GM12878 (cell line): Measurements from ENCODE around the gene CSK.

Experiments used
- BHLHE40 ChIP-seq, 2 experiments: fragments of 450-650 bp in 1 of 2; IDR thresholded peaks; 2 replicates each; pipeline ENCODE4 v1.6.1; 2011 to 2017; ENCODE audit warnings: low read depth in 2 of 2, borderline replicate concordance in 1 of 2, improper control_type of control experiment in 1 of 2, low read length in 1 of 2, mild to moderate bottlenecking in 1 of 2
- CBFB ChIP-seq: IDR thresholded peaks from 2 replicates; pipeline ENCODE4 v1.6.1; 2016; ENCODE audit warnings: antibody characterized with exemption, low read depth
- CEBPB ChIP-seq, 2 experiments: fragments of 150-350 bp in 1 of 2; IDR thresholded peaks; 2 replicates each; pipeline ENCODE4 v1.6.1; 2012 to 2014; ENCODE audit warnings: low read depth in 2 of 2, low read length in 2 of 2, borderline replicate concordance in 1 of 2, inconsistent platforms in 1 of 2
- CREM ChIP-seq: IDR thresholded peaks from 2 replicates; pipeline ENCODE4 v1.6.1; 2014; ENCODE audit warnings: antibody characterized with exemption, low read depth
- POLR2A ChIP-seq: IDR thresholded peaks from 2 replicates; pipeline ENCODE4 v1.6.1; 2011; ENCODE audit warnings: low read depth, mild to moderate bottlenecking, low read length
- SIN3A ChIP-seq: IDR thresholded peaks from 2 replicates; pipeline ENCODE4 v1.6.1; 2012; ENCODE audit warnings: low read depth, low read length, improper control_type of control experiment
- SP1 ChIP-seq: IDR thresholded peaks from one replicate; pipeline ENCODE4 v1.6.1; 2011; ENCODE audit warnings: low read depth, low read length
- TCF3 ChIP-seq: IDR thresholded peaks from 2 replicates; pipeline ENCODE4 v1.6.1; 2012; ENCODE audit warnings: low read depth, mild to moderate bottlenecking, low read length, borderline replicate concordance; ENCODE audit not compliant: insufficient read depth
- WRNIP1 ChIP-seq: IDR thresholded peaks from 2 replicates; pipeline ENCODE4 v1.6.1; 2011; ENCODE audit warnings: low read depth, low read length, improper control_type of control experiment, borderline replicate concordance
- ZSCAN29 ChIP-seq: fragments of 450-650 bp; IDR thresholded peaks from 2 replicates; pipeline ENCODE4 v1.6.1; 2017; ENCODE audit warnings: mild to moderate bottlenecking, moderate library complexity
- TF ChIP-seq, protein P1 (sequence below), 3 experiments: IDR thresholded peaks in 2 of 3; conservative IDR thresholded peaks in 1 of 3; 2 replicates each; pipeline ENCODE4 v1.5.1; 2011; ENCODE audit warnings: low read depth in 3 of 3, low read length in 3 of 3, mild to moderate bottlenecking in 3 of 3, control low read depth in 2 of 3, moderate library complexity in 2 of 3, inconsistent platforms in 1 of 3, mixed read lengths in 1 of 3; ENCODE audit not compliant: control insufficient read depth in 2 of 3, insufficient read depth in 1 of 3; ENCODE audit errors: extremely low read depth in 1 of 3
- TF ChIP-seq, protein P2 (sequence below): IDR thresholded peaks from 2 replicates; pipeline ENCODE4 v1.6.1; 2012; ENCODE audit warnings: mild to moderate bottlenecking, low read depth, low read length
- TF ChIP-seq, protein P3 (sequence below): fragments of 450-650 bp; formaldehyde crosslinking; IDR thresholded peaks from 2 replicates; pipeline ENCODE4 v1.5.0; 2022; ENCODE audit warnings: mild to moderate bottlenecking, missing genetic modification characterization

DNA sequence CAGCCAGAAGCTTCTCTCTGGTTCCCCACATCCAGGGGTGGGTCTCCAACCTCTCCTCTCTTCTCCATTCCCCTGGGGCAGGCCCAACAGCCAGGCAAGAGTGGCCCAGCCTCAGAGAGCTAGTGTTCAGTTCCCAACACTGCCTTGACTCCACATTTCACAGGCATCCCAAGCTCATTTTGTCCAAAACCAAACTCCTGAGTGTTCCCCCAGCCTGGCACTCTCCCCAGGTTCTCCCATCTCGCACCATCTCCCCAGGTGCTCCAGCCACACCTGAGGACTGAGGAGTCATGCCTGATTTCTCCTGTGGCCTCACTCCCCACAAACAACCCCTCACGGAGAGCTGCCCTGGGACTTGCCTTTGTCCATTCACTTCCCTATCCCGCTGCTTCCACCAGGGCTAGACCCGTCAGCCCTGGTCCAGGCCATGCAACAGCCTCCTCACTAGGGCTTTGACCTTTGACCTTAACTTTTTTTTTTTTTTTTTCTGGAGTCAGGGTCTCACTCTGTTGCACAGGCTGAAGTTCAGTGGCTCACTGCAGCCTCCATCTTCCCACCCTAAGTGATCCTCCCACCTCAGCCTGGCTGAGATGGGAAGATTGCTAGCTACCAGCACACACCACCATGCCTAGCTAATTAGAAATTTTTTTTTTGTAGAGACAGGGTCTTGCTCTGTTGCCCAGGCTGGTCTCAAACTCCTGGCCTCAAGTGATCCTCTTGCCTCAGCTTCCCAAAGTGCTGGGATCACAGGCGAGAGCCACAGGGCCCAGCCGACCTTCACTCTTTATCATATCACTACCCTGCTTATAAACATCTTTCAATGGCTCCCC lies 3.9 kb upstream of the CSK start:
- no peak for TF ChIP-seq CBFB
- no peak for TF ChIP-seq POLR2A
- TF ChIP-seq, protein P1, sequence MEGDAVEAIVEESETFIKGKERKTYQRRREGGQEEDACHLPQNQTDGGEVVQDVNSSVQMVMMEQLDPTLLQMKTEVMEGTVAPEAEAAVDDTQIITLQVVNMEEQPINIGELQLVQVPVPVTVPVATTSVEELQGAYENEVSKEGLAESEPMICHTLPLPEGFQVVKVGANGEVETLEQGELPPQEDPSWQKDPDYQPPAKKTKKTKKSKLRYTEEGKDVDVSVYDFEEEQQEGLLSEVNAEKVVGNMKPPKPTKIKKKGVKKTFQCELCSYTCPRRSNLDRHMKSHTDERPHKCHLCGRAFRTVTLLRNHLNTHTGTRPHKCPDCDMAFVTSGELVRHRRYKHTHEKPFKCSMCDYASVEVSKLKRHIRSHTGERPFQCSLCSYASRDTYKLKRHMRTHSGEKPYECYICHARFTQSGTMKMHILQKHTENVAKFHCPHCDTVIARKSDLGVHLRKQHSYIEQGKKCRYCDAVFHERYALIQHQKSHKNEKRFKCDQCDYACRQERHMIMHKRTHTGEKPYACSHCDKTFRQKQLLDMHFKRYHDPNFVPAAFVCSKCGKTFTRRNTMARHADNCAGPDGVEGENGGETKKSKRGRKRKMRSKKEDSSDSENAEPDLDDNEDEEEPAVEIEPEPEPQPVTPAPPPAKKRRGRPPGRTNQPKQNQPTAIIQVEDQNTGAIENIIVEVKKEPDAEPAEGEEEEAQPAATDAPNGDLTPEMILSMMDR (IDR thresholded peaks at IDR 0.05 in 2 of 3, conservative IDR thresholded peaks at IDR 0.05 in 1 of 3; ENCODE audit: control insufficient read depth in 2 of 3, extremely low read depth in 1 of 3, insufficient read depth in 1 of 3, low read depth in 3 of 3, low read length in 3 of 3) = no peak
- TF ChIP-seq ZSCAN29 = no peak
- TF ChIP-seq, protein P2, sequence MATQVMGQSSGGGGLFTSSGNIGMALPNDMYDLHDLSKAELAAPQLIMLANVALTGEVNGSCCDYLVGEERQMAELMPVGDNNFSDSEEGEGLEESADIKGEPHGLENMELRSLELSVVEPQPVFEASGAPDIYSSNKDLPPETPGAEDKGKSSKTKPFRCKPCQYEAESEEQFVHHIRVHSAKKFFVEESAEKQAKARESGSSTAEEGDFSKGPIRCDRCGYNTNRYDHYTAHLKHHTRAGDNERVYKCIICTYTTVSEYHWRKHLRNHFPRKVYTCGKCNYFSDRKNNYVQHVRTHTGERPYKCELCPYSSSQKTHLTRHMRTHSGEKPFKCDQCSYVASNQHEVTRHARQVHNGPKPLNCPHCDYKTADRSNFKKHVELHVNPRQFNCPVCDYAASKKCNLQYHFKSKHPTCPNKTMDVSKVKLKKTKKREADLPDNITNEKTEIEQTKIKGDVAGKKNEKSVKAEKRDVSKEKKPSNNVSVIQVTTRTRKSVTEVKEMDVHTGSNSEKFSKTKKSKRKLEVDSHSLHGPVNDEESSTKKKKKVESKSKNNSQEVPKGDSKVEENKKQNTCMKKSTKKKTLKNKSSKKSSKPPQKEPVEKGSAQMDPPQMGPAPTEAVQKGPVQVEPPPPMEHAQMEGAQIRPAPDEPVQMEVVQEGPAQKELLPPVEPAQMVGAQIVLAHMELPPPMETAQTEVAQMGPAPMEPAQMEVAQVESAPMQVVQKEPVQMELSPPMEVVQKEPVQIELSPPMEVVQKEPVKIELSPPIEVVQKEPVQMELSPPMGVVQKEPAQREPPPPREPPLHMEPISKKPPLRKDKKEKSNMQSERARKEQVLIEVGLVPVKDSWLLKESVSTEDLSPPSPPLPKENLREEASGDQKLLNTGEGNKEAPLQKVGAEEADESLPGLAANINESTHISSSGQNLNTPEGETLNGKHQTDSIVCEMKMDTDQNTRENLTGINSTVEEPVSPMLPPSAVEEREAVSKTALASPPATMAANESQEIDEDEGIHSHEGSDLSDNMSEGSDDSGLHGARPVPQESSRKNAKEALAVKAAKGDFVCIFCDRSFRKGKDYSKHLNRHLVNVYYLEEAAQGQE = no peak
- TF ChIP-seq, protein P3, sequence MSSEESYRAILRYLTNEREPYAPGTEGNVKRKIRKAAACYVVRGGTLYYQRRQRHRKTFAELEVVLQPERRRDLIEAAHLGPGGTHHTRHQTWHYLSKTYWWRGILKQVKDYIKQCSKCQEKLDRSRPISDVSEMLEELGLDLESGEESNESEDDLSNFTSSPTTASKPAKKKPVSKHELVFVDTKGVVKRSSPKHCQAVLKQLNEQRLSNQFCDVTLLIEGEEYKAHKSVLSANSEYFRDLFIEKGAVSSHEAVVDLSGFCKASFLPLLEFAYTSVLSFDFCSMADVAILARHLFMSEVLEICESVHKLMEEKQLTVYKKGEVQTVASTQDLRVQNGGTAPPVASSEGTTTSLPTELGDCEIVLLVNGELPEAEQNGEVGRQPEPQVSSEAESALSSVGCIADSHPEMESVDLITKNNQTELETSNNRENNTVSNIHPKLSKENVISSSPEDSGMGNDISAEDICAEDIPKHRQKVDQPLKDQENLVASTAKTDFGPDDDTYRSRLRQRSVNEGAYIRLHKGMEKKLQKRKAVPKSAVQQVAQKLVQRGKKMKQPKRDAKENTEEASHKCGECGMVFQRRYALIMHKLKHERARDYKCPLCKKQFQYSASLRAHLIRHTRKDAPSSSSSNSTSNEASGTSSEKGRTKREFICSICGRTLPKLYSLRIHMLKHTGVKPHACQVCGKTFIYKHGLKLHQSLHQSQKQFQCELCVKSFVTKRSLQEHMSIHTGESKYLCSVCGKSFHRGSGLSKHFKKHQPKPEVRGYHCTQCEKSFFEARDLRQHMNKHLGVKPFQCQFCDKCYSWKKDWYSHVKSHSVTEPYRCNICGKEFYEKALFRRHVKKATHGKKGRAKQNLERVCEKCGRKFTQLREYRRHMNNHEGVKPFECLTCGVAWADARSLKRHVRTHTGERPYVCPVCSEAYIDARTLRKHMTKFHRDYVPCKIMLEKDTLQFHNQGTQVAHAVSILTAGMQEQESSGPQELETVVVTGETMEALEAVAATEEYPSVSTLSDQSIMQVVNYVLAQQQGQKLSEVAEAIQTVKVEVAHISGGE (CRISPR knock-in tag) = no peak
- no peak for TF ChIP-seq SIN3A
- no peak for TF ChIP-seq CREM
- TF ChIP-seq WRNIP1 = no peak; the same call in 1 of the 2 replicates
- no peak for TF ChIP-seq CEBPB (IDR thresholded peaks at IDR 0.05; ENCODE audit: borderline replicate concordance in 1 of 2, low read depth in 2 of 2, low read length in 2 of 2)
- TF ChIP-seq SP1 = no peak
- no peak for TF ChIP-seq BHLHE40 (IDR thresholded peaks at IDR 0.05; ENCODE audit: borderline replicate concordance in 1 of 2, low read depth in 2 of 2, low read length in 1 of 2)
- no peak for TF ChIP-seq TCF3
